Fibroblast of the aortic adventitia (primary cell): Measurements from ENCODE around the gene COP1. TPM values are rescaled to one million over a fixed set of nuclear protein-coding genes. Genes with fewer than 3 reads are reported as not detected.
A peak's percentile ranks its signal among the peaks of the same experiment; 100 is the strongest.

Source experiments
- DNase-seq: peaks from one replicate; pipeline ENCODE4 v3.0.0-alpha.2; 2010; ENCODE audit warnings: low read depth
- H3K4me3 ChIP-seq: 2 replicates; pipeline ENCODE4 v1.5.1; 2011; ENCODE audit warnings: low read depth, mild to moderate bottlenecking, control low read depth, low read length, moderate library complexity
- total RNA-seq: library from RNA; depleted of rRNA; stranded (reverse); fragments of >200 nt; gene quantifications from 2 replicates; pipeline ENCODE4 v1.2.3, GENCODE V29; 2012; ENCODE audit warnings: low replicate concordance
- TF ChIP-seq, protein P1 (sequence below): IDR thresholded peaks from 2 replicates; pipeline ENCODE4 v1.5.1; 2011; ENCODE audit warnings: mild to moderate bottlenecking, low read length, control low read depth, inconsistent platforms; ENCODE audit not compliant: insufficient read depth

The COP1 gene
- total RNA-seq, 1 donor, result 56.6 TPM

DNA sequence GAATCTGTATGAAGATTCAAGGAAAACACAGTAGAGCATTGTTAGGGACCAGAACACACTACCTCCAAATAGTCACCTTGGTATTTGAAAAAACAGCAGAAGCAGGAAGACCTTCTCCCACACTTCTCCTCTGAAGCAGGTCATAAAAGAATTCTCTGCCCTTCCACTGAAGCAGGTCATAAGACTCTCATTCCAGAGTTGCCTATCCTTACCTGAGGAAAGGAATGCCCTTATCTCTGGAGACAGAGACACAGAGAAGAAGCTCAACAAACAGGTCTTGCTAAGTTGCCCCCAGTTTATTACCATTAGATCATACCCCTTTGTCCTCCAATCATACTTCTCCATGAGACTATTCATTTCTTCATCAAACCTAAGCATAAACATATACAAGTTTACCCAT lies 237.9 kb downstream of the COP1 start:
- TF ChIP-seq, protein P1, sequence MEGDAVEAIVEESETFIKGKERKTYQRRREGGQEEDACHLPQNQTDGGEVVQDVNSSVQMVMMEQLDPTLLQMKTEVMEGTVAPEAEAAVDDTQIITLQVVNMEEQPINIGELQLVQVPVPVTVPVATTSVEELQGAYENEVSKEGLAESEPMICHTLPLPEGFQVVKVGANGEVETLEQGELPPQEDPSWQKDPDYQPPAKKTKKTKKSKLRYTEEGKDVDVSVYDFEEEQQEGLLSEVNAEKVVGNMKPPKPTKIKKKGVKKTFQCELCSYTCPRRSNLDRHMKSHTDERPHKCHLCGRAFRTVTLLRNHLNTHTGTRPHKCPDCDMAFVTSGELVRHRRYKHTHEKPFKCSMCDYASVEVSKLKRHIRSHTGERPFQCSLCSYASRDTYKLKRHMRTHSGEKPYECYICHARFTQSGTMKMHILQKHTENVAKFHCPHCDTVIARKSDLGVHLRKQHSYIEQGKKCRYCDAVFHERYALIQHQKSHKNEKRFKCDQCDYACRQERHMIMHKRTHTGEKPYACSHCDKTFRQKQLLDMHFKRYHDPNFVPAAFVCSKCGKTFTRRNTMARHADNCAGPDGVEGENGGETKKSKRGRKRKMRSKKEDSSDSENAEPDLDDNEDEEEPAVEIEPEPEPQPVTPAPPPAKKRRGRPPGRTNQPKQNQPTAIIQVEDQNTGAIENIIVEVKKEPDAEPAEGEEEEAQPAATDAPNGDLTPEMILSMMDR, result no peak
- no peak for DNase-seq
- no peak overlapping the region for H3K4me3 ChIP-seq

DNA sequence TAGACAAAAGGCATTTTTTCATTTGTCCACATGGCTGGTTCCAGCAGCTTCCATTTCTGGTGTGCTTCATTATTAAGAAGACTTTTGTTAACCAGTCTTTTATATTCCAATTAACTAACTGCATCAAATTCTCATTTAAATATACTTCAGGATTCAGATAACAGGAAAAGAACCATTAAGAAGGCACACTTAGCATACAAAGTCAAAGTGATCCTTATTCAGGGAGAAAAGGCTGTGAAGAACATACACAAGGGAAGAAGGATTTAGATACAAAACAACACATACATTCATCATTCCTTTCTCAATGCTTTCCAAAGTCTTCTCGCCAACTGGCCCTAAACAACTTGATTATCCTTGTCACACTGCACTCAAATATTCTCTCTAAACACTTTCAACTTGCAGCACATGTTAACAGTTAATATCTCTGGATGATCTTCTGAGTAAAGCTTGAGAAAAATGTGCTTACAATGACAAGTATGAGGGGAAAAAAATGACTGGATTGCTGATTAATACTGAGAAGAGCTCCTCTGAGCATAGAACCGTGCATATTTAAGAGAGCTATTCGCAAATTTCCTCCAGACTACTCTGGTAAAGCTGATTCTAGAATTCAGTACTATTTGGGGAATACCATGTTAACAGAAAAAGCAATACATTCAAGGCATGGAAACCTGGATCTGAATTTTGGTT lies 238.5 kb downstream of the COP1 start:
- DNase-seq, result peak; percentile 46
- TF ChIP-seq, protein P1, result no peak
- H3K4me3 ChIP-seq, result no peak overlapping the region

DNA sequence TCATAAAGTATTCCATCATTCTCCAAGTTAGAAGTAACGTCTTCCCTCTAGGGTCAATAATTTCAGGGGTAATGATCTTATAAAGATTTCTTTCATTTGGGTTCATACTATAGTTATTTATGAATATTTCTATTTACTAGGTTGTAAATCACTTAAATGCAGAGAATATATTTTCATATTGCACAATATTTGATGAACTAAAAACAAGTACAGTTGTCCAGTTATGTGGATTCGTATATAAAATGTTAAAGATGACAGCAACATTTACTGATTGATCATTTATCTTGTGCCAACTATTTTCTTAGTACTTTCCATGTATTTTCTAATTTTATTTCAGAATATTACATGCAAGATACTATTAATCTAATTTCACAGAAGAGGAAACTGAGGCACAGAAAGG lies 243.3 kb downstream of the COP1 start:
- TF ChIP-seq, protein P1, result no peak
- H3K4me3 ChIP-seq, result no peak overlapping the region
- DNase-seq, result no peak

DNA sequence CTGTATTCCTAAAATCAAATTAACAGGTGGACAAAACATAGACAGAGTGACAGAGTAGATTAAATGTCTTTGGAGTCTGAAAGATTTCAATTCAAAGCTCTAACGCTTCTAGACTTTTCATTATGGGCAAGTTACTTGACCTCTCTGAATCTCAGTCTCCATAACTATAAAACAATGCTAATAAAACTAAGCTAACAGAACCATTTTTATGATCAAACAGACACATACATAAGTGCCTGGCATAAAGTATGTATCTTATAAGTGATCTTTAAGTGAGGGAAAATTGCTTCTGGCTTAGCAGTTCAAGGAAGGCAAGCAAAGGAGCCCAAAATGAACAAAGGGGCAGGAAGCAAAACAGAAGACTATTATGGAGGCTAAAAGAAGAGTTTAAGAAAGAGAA lies 246.9 kb downstream of the COP1 start:
- DNase-seq, result no peak
- H3K4me3 ChIP-seq, result no peak overlapping the region
- TF ChIP-seq, protein P1, result no peak

DNA sequence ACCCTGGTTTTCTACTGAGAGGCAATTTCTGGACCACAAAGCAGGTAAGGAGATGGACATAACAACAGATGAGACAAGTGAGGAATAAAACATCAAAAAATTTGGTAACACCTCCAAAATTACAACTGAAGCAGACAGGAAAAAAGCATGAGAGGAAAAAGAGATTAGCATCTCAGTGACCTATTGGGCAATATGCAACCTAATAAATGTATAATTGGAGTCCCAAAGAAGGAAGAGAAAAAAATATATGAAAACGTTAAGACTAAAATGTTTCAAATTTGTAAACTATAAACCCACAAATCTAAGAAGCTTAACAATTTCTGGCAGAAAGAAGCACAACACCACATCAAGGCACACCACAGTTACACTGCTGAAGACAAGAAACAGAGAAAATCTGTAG lies 255.5 kb downstream of the COP1 start:
- TF ChIP-seq, protein P1, result no peak
- DNase-seq, result no peak
- no peak overlapping the region for H3K4me3 ChIP-seq

DNA sequence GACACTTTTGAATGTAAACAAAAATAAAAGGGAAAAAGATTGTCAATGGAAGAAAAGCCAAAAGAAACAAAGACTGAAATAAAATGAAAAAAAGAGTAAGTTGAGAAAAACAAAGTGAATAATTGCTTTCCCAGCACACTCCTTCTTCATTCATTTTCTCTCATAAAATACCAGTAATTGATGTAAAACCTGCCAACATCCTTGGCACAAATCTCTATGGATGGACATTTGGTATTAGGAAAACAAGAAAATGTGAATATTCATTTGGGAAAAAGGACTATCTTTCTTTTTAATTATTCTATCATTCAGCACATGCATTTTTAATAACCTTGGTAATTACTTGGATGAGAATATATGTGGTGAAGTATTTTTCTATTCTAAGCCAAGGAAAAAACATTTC lies 259.3 kb downstream of the COP1 start:
- TF ChIP-seq, protein P1, result no peak
- H3K4me3 ChIP-seq, result no peak overlapping the region
- DNase-seq, result no peak

GRCh38 chr1:175944591-175944990 lies 262.5 kb downstream of the COP1 start:
- H3K4me3 ChIP-seq, result no peak overlapping the region
- TF ChIP-seq, protein P1, result no peak
- DNase-seq, result no peak
